GM21737 (cell line): ENCODE results near the gene STUM.

Source experiments
- ATAC-seq: cut with Tn5 transposase; IDR thresholded peaks from one replicate; pipeline ENCODE4 v1.9.1; 2021; ENCODE audit warnings: mild to moderate bottlenecking, moderate library complexity; ENCODE audit not compliant: unreplicated experiment

STUM gene

GRCh38 chr1:226532553-226532952 lies 16.0 kb upstream of the STUM start:
- no peak for ATAC-seq

GRCh38 chr1:226533220-226533619 lies 15.3 kb upstream of the STUM start:
- no peak for ATAC-seq

- ATAC-seq: no peak
Measured at GRCh38 chr1:226534098-226534497, 14.5 kb upstream of the STUM start.

GRCh38 chr1:226534645-226535044 lies 13.9 kb upstream of the STUM start:
- ATAC-seq: no peak

GRCh38 chr1:226535666-226536065 lies 12.9 kb upstream of the STUM start:
- no peak for ATAC-seq

- ATAC-seq: no peak
Measured at GRCh38 chr1:226541231-226541630, 7.3 kb upstream of the STUM start.

- no peak for ATAC-seq
Measured at GRCh38 chr1:226541631-226542622, 6.6 kb upstream of the STUM start.

GRCh38 chr1:226542623-226543103 lies 5.9 kb upstream of the STUM start:
- ATAC-seq: no peak

- no peak for ATAC-seq
Measured at GRCh38 chr1:226545836-226546596, 2.5 kb upstream of the STUM start.

- ATAC-seq: no peak
Measured at GRCh38 chr1:226546926-226547325, 1.6 kb upstream of the STUM start.

GRCh38 chr1:226547754-226548191 lies 791 bp upstream of the STUM start:
- no peak for ATAC-seq

GRCh38 chr1:226549094-226549936 lies 751 bp downstream of the STUM start:
- ATAC-seq: no peak

- no peak for ATAC-seq
Measured at GRCh38 chr1:226549937-226550671, 1.5 kb downstream of the STUM start.

- ATAC-seq: no peak
Measured at GRCh38 chr1:226550672-226551041, 2.1 kb downstream of the STUM start.

- no peak for ATAC-seq
Measured at GRCh38 chr1:226551299-226551698, 2.7 kb downstream of the STUM start.

- no peak for ATAC-seq
Measured at GRCh38 chr1:226552061-226552460, 3.5 kb downstream of the STUM start.

- ATAC-seq: no peak
Measured at GRCh38 chr1:226553266-226553923, 4.8 kb downstream of the STUM start.

- no peak for ATAC-seq
Measured at GRCh38 chr1:226553924-226554282, 5.3 kb downstream of the STUM start.

- no peak for ATAC-seq
Measured at GRCh38 chr1:226555092-226555491, 6.5 kb downstream of the STUM start.

GRCh38 chr1:226557424-226557823 lies 8.9 kb downstream of the STUM start:
- no peak for ATAC-seq
